Liver (tissue), 3 donors: ENCODE measurements around the gene NPAS1.

ENCODE experiments used
- ATF3 ChIP-seq: IDR thresholded peaks from 2 replicates; pipeline ENCODE4 v1.6.1; 2016; ENCODE audit warnings: antibody characterized with exemption
- CTCF ChIP-seq: fragments of 150-350 bp; IDR thresholded peaks from 2 replicates; pipeline ENCODE4 v1.5.1; 2017; ENCODE audit warnings: improper control_type of control experiment, low read depth, low read length; ENCODE audit not compliant: missing input control
- EGR1 ChIP-seq, 2 donors: IDR thresholded peaks; 2 replicates each; pipeline ENCODE4 v1.6.1; 2016 to 2018; ENCODE audit warnings: antibody characterized with exemption in 2 of 2, low read depth in 2 of 2
- FOXA1 ChIP-seq: IDR thresholded peaks from 2 replicates; pipeline ENCODE4 v1.6.1; 2016; ENCODE audit warnings: antibody characterized with exemption
- GABPA ChIP-seq, 2 donors: IDR thresholded peaks in 1 of 2; conservative IDR thresholded peaks in 1 of 2; 2 replicates each; pipeline ENCODE4 v1.6.1; 2016; ENCODE audit warnings: antibody characterized with exemption in 2 of 2, mild to moderate bottlenecking in 1 of 2, moderate library complexity in 1 of 2
- SP1 ChIP-seq: IDR thresholded peaks from 2 replicates; pipeline ENCODE4 v1.6.1; 2018; ENCODE audit warnings: antibody characterized with exemption, mild to moderate bottlenecking
- donor health status: healthy.
- donor health status: healthy.

GRCh38 chr19:47028195-47028601, 8.6 kb downstream of the NPAS1 start:
- TF ChIP-seq CTCF (no peak), SP1 (no peak), FOXA1 (no peak), EGR1 (IDR thresholded peaks at IDR 0.05; ENCODE audit: low read depth in 2 of 2) (no peak), GABPA (IDR thresholded peaks at IDR 0.05 in 1 of 2, conservative IDR thresholded peaks at IDR 0.05 in 1 of 2) (no peak), ATF3 (no peak)
